ENCODE data around the gene SLC4A9.
A peak's percentile ranks its signal among the peaks of the same experiment; 100 is the strongest.

Gene SLC4A9

DNA sequence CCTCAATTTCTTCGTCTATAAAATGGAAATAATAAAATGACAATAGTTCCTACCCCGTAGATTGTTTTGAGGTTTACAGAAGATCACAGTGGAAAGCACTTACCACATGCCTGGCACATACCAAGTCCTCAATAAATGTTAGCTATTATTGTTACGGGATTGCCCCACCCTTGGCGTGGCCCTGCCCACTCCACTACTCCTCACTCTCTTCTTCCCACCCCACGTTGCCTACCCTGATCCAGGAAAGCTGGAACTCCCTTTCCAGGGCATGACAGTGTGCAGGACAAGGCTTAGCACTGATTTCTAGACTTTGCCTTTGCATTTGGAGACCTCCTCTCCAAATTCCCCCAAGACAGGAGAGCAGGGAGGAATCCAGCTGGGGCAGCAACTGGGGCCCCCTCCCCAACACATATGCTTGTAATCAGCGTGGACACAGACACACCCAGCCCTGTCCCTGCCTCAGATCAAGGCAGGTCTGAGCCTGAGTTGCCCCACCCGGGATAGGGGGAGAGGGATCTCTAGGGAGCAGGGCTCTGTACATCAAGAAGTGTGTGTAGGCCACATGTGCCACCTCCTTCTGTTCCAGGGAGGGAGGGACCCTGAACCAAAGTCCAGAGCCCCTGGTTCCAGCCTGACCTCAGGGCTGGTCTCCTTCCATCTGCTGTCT lies 6.7 kb downstream of the SLC4A9 start:
- Histone ChIP-seq H3K4me1 (ENCODE audit: insufficient read depth, poor library complexity, severe bottlenecking) (no peaks in the 10 kb centered on the region), H3K27ac (ENCODE audit: poor library complexity, severe bottlenecking) (no peak overlapping the region), H3K27me3 (ENCODE audit: insufficient read depth, poor library complexity, severe bottlenecking) (no peaks in the 10 kb centered on the region), H3K4me3 (ENCODE audit: severe bottlenecking) (no peak overlapping the region), H3K36me3 (ENCODE audit: low read depth) (no peaks in the 10 kb centered on the region), H3K9me3 (ENCODE audit: severe bottlenecking) (no peaks in the 10 kb centered on the region)
- DNase-seq (ENCODE audit: low spot score) (no peak), ATAC-seq (ENCODE audit: low read depth) (no peak)
- TF ChIP-seq, protein P1, sequence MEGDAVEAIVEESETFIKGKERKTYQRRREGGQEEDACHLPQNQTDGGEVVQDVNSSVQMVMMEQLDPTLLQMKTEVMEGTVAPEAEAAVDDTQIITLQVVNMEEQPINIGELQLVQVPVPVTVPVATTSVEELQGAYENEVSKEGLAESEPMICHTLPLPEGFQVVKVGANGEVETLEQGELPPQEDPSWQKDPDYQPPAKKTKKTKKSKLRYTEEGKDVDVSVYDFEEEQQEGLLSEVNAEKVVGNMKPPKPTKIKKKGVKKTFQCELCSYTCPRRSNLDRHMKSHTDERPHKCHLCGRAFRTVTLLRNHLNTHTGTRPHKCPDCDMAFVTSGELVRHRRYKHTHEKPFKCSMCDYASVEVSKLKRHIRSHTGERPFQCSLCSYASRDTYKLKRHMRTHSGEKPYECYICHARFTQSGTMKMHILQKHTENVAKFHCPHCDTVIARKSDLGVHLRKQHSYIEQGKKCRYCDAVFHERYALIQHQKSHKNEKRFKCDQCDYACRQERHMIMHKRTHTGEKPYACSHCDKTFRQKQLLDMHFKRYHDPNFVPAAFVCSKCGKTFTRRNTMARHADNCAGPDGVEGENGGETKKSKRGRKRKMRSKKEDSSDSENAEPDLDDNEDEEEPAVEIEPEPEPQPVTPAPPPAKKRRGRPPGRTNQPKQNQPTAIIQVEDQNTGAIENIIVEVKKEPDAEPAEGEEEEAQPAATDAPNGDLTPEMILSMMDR (IDR thresholded peaks at IDR 0.05; ENCODE audit: poor library complexity, severe bottlenecking), result no peak

DNA sequence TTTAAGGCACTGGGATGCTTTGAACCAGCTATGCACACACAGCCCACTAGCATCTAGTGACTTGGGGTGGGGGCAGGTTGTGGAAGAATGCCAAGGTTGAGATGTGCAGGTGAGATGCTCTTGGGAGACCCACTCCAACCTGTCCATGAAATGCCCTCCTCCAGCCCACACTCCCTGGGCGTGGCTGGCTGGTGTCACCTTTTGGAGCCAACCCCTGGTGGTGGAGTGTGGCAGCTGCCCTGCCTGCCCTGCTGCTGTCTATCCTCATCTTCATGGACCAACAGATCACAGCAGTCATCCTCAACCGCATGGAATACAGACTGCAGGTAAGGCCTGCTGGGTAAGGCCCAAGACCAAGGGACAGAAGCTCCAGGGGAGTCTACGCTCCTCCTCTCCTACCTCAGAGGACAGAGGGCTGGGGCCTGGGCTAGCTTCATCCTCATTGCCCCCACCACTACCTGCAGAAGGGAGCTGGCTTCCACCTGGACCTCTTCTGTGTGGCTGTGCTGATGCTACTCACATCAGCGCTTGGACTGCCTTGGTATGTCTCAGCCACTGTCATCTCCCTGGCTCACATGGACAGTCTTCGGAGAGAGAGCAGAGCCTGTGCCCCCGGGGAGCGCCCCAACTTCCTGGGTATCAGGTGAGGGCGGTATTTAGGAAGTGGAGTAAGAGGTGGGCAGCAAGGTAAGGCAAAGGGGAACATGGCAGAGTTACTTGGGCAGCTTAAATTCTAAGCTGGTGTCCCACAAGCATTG lies 7.4 kb downstream of the SLC4A9 start:
- TF ChIP-seq, protein P1 (IDR thresholded peaks at IDR 0.05; ENCODE audit: poor library complexity, severe bottlenecking), result no peak
- ATAC-seq (ENCODE audit: low read depth), result no peak
- no peak overlapping the region for H3K4me3 ChIP-seq (ENCODE audit: severe bottlenecking)
- H3K27ac ChIP-seq (ENCODE audit: poor library complexity, severe bottlenecking), result no peak overlapping the region
- DNase-seq (ENCODE audit: low spot score), result no peak
- H3K4me1 ChIP-seq (ENCODE audit: insufficient read depth, poor library complexity, severe bottlenecking), result no peaks in the 10 kb centered on the region
- no peaks in the 10 kb centered on the region for H3K9me3 ChIP-seq (ENCODE audit: severe bottlenecking)
- H3K27me3 ChIP-seq (ENCODE audit: insufficient read depth, poor library complexity, severe bottlenecking), result no peaks in the 10 kb centered on the region
- H3K36me3 ChIP-seq (ENCODE audit: low read depth), result no peaks in the 10 kb centered on the region

DNA sequence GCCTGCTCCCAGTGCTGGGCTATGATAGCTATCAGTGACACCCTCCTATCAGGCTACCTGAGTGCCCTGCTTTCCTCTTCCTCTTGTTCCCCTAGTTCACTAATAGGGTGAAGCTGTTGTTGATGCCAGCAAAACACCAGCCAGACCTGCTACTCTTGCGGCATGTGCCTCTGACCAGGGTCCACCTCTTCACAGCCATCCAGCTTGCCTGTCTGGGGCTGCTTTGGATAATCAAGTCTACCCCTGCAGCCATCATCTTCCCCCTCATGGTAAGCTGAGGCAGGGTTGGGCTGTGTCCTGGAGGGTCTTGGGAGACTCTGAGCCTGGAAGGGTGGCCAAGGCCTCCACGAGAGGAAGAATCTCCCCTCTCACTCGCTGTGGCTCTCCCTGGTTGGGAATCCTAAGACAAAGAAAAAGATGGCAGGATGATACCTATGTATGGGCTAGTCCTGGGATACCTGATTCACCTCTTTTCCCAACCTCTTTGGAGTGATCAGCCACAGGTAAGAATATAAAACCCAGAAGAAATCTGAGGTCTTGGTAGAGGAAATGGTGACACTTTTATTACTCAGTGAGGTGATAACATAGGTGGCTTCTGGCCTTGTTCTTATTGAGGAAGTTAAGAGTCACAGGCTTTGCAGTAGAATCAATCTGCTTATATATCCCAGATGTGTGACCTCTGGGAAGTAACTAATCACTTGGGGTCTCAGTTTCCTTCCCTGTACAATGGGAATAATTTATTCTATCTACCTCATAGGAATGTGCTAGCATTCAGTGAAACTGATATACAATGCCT lies 11.6 kb downstream of the SLC4A9 start:
- H3K4me3 ChIP-seq (ENCODE audit: severe bottlenecking), result no peak overlapping the region
- DNase-seq (ENCODE audit: low spot score) (no peak), ATAC-seq (ENCODE audit: low read depth) (no peak)
- H3K27me3 ChIP-seq (ENCODE audit: insufficient read depth, poor library complexity, severe bottlenecking), result no peaks in the 10 kb centered on the region
- H3K36me3 ChIP-seq (ENCODE audit: low read depth), result no peaks in the 10 kb centered on the region
- H3K9me3 ChIP-seq (ENCODE audit: severe bottlenecking), result no peaks in the 10 kb centered on the region
- no peak overlapping the region for H3K27ac ChIP-seq (ENCODE audit: poor library complexity, severe bottlenecking)
- H3K4me1 ChIP-seq (ENCODE audit: insufficient read depth, poor library complexity, severe bottlenecking), result no peaks in the 10 kb centered on the region
- TF ChIP-seq, protein P1 (IDR thresholded peaks at IDR 0.05; ENCODE audit: poor library complexity, severe bottlenecking), result no peak

DNA sequence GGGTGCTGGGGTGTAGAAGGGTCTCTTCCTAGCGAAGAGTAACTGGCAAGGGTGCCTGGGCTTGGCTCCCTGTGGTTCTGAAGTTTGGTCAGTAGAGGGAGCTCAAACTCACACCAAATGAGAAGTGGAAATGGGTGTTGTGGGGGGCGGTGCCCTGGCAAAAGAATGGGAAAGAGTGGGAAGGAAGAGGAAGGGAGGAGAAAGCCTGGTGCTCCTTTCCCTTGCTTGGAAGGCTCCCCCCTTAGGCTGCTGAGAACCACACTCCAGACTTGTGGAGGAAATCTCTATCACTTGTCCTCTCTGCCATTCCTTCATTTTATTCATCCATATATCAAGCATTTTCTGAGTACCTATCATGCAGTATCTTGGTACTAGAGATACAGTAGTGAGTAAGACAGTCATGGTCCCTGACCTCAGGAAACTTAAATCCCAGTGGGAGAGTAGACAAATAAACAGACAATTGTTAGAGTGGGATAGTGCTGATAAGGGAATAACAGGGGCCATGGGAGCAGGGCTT lies 13.0 kb downstream of the SLC4A9 start:
- DNase-seq (ENCODE audit: low spot score), result no peak
- no peaks in the 10 kb centered on the region for H3K36me3 ChIP-seq (ENCODE audit: low read depth)
- TF ChIP-seq, protein P1 (IDR thresholded peaks at IDR 0.05; ENCODE audit: poor library complexity, severe bottlenecking), result peak; percentile 97
- ATAC-seq (ENCODE audit: low read depth), result peak; percentile 85
- H3K4me3 ChIP-seq (ENCODE audit: severe bottlenecking), result no peak overlapping the region
- H3K4me1 ChIP-seq (ENCODE audit: insufficient read depth, poor library complexity, severe bottlenecking), result no peaks in the 10 kb centered on the region
- H3K27ac ChIP-seq (ENCODE audit: poor library complexity, severe bottlenecking), result no peak overlapping the region
- no peaks in the 10 kb centered on the region for H3K9me3 ChIP-seq (ENCODE audit: severe bottlenecking)
- H3K27me3 ChIP-seq (ENCODE audit: insufficient read depth, poor library complexity, severe bottlenecking), result no peaks in the 10 kb centered on the region
